Measurements from ENCODE around the gene HIVEP2. TPM values are rescaled to one million over a fixed set of nuclear protein-coding genes. Genes with fewer than 3 reads are reported as not detected.

Gene HIVEP2, protein sequence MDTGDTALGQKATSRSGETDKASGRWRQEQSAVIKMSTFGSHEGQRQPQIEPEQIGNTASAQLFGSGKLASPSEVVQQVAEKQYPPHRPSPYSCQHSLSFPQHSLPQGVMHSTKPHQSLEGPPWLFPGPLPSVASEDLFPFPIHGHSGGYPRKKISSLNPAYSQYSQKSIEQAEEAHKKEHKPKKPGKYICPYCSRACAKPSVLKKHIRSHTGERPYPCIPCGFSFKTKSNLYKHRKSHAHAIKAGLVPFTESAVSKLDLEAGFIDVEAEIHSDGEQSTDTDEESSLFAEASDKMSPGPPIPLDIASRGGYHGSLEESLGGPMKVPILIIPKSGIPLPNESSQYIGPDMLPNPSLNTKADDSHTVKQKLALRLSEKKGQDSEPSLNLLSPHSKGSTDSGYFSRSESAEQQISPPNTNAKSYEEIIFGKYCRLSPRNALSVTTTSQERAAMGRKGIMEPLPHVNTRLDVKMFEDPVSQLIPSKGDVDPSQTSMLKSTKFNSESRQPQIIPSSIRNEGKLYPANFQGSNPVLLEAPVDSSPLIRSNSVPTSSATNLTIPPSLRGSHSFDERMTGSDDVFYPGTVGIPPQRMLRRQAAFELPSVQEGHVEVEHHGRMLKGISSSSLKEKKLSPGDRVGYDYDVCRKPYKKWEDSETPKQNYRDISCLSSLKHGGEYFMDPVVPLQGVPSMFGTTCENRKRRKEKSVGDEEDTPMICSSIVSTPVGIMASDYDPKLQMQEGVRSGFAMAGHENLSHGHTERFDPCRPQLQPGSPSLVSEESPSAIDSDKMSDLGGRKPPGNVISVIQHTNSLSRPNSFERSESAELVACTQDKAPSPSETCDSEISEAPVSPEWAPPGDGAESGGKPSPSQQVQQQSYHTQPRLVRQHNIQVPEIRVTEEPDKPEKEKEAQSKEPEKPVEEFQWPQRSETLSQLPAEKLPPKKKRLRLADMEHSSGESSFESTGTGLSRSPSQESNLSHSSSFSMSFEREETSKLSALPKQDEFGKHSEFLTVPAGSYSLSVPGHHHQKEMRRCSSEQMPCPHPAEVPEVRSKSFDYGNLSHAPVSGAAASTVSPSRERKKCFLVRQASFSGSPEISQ (N-terminal part only)
- 11.7 to 18.2 TPM (median 13.9 TPM) in 3 replicates for total RNA-seq
- long read RNA-seq, partial matches to known transcripts = 4 of 6 reads
- long read RNA-seq, other reads (novel, unspliced or antisense) = 2 of 6 reads

DNA sequence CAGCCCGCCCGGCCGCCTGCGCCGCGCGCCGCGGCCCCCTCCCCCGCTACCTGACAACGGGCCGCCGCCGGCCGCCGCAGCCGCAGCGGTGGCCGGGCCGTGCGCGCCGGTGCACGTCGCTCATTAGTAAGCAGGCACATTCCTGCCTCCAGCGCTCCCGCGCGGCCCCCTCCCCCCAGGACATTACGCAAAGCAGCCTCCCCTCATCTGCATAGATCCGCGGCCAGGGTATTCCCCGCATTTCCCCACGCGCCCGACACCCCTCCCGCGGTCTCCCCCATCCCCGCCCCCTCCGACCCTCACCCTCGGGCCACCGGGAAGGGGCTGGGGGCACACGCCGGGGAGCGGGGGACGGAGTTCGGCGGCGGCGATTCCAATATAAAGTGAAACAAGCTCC is at the start of gene HIVEP2:
Gene HIVEP2, minus strand, starts transcription at position 128 of the 397 bp plus-strand sequence. CDS start 170,438 bp downstream, outside the sequence.
- peak within 1 kb of the TSS; percentile 90 for H3K4me3 Mint-ChIP-seq (ENCODE audit: unreplicated experiment)
- peak within 1 kb of the TSS; percentile 97 for H3K27ac Mint-ChIP-seq (ENCODE audit: unreplicated experiment)
- peaks cover 32% of the 10 kb centered on the region for H3K4me1 Mint-ChIP-seq (ENCODE audit: low read depth)

DNA sequence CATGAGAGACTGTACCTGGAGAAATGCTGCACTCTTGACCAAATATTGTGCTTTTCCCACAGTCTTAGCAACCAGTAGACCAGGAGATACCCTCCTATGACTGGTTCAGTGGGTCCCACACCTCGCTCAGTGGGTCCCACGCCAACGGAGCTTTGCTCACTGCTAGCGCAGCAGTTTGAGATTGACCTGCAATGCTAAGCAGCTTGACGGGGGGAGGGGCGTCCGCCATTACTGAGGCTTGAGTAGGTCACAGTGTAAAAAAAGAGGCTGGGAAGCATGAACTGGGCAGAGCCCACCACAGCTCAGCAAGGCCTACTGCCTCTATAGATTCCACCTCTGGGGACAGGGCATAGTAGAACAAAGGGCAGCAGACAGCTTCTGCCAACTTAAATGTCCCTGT is 49.0 kb upstream of the HIVEP2 start:
- Mint-ChIP-seq H3K27ac (ENCODE audit: unreplicated experiment) (no peak overlapping the region), H3K36me3 (ENCODE audit: low read depth) (peaks cover 10% of the 10 kb centered on the region), H3K4me3 (ENCODE audit: unreplicated experiment) (no peak overlapping the region), H3K27me3 (ENCODE audit: low read depth) (peaks cover 11% of the 10 kb centered on the region), H3K4me1 (ENCODE audit: low read depth) (no peaks in the 10 kb centered on the region), H3K9me3 (ENCODE audit: low read depth) (peaks cover 22% of the 10 kb centered on the region)
- DNase-seq (ENCODE audit: low spot score) = no peak
- TF ChIP-seq, protein P1, sequence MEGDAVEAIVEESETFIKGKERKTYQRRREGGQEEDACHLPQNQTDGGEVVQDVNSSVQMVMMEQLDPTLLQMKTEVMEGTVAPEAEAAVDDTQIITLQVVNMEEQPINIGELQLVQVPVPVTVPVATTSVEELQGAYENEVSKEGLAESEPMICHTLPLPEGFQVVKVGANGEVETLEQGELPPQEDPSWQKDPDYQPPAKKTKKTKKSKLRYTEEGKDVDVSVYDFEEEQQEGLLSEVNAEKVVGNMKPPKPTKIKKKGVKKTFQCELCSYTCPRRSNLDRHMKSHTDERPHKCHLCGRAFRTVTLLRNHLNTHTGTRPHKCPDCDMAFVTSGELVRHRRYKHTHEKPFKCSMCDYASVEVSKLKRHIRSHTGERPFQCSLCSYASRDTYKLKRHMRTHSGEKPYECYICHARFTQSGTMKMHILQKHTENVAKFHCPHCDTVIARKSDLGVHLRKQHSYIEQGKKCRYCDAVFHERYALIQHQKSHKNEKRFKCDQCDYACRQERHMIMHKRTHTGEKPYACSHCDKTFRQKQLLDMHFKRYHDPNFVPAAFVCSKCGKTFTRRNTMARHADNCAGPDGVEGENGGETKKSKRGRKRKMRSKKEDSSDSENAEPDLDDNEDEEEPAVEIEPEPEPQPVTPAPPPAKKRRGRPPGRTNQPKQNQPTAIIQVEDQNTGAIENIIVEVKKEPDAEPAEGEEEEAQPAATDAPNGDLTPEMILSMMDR (IDR thresholded peaks at IDR 0.05) = no peak

More for the DNA sequence above, at the start of gene HIVEP2:
- TF ChIP-seq, protein P1 (IDR thresholded peaks at IDR 0.05) = peak; percentile 31
- peaks cover 1% of the 10 kb centered on the region for H3K36me3 Mint-ChIP-seq (ENCODE audit: low read depth)
- no peaks in the 10 kb centered on the region for H3K27me3 Mint-ChIP-seq (ENCODE audit: low read depth)
- no peaks in the 10 kb centered on the region for H3K9me3 Mint-ChIP-seq (ENCODE audit: low read depth)
- peak; percentile 89 for DNase-seq (ENCODE audit: low spot score)

DNA sequence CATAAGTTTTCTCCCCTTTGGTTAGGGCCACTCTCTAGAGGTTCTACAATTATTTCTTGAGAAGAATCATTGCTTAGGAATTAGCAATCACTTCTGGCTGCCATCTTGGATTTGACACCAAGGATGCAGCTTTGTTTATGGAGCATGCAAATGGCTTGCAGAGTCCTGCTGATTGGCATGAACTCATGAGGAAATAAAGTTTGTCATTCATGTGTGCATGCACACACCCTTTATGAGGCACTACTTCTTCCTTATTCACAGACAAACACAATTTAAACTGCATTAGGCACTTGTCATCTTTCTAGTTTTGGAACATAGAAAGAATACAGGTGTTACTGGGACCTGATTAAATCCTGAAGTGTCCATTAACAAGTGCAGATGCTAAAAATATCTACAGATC is 42.5 kb upstream of the HIVEP2 start:
- H3K4me3 Mint-ChIP-seq (ENCODE audit: unreplicated experiment) = no peak overlapping the region
- no peaks in the 10 kb centered on the region for H3K9me3 Mint-ChIP-seq (ENCODE audit: low read depth)
- no peaks in the 10 kb centered on the region for H3K36me3 Mint-ChIP-seq (ENCODE audit: low read depth)
- H3K27ac Mint-ChIP-seq (ENCODE audit: unreplicated experiment) = no peak overlapping the region
- peaks cover 12% of the 10 kb centered on the region for H3K4me1 Mint-ChIP-seq (ENCODE audit: low read depth)
- TF ChIP-seq, protein P1 (IDR thresholded peaks at IDR 0.05) = no peak
- H3K27me3 Mint-ChIP-seq (ENCODE audit: low read depth) = peaks cover 2% of the 10 kb centered on the region
- no peak for DNase-seq (ENCODE audit: low spot score)

DNA sequence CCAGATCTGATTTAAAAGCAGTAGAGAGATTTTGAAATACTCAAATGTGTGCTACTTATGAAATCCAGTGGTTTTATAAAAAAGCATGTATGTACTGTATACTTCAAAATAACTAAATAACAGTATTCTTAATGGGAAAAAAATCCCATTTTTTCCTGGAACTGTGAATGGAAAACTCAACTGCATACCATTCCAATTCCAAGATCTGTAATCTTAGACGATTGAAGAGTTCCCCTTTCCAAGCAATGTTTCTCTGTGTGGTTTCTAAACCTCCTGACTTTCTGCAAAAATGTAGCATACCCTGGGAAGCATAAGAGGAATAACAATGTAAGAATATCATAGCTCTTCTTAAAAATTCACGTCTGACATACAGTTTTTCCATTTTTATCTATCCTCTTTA is 40.3 kb upstream of the HIVEP2 start:
- Mint-ChIP-seq H3K9me3 (ENCODE audit: low read depth) (peaks cover 17% of the 10 kb centered on the region), H3K27ac (ENCODE audit: unreplicated experiment) (peak overlapping the region; percentile 6), H3K4me1 (ENCODE audit: low read depth) (peaks cover 12% of the 10 kb centered on the region), H3K4me3 (ENCODE audit: unreplicated experiment) (no peak overlapping the region), H3K27me3 (ENCODE audit: low read depth) (no peaks in the 10 kb centered on the region), H3K36me3 (ENCODE audit: low read depth) (peaks cover 9% of the 10 kb centered on the region)
- DNase-seq (ENCODE audit: low spot score) = no peak
- TF ChIP-seq, protein P1 (IDR thresholded peaks at IDR 0.05) = no peak

Measured in chondrocyte (in vitro differentiated cells).